Activated CD8-positive, alpha-beta memory T cell treated with anti-CD3 and anti-CD28 coated beads, Interleukin-2, amount 50 U/mL, for 1 hour (primary cell): Measurements from ENCODE around the gene BLCAP.
"Not testable (repeated sequence)": the region's sequence is repeated elsewhere in the genome, so short reads cannot be mapped to it uniquely, and the experiment has no call there.

Experiments used
- DNase-seq: peaks from one replicate; pipeline ENCODE4 v3.0.0-alpha.2; 2020; ENCODE audit errors: extremely low read depth

BLCAP gene, protein sequence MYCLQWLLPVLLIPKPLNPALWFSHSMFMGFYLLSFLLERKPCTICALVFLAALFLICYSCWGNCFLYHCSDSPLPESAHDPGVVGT

DNA sequence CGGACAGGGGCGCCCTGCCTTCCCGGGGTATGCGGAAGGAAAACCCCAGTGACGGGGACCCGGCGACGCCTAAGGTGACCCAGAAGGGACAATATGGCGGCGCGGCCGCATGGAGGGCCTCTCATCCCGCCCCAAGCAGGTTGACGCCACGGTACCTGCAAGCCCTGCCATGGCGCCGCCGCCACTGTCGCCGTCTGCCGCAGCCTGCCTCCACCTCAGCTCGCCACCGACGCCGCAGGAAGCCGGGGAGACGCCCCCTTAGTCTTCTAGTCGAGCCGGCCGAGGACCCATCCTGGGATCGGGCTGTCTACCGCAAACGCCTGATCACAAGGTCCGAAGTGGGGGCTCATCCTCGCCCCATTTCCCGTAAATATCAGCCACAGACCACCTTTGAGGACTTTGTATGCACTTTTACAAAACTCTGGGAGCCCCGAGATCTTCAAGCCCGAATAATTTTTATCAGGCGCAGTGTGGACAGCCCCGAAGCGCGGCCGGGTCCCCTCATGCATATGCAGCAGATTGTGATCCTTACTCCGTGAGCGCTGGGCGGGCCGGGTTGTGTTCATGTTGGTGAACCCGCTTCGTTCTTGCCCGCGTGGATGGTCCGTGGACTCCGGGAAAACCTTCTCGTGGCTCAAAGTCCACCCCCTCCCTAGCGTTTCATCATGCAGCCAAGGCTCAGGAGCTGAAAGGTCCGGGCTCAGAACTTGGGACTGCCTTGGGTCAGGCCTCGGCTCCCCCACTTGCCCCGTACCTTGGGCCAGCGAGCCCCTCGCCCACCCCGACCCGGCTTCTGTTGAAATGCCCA is at the start of gene BLCAP:
Gene BLCAP (minus strand): TSS at position 239 of the 808 bp plus-strand sequence. CDS start 8,702 bp downstream, outside the sequence.
- DNase-seq = peak; percentile 87

DNA sequence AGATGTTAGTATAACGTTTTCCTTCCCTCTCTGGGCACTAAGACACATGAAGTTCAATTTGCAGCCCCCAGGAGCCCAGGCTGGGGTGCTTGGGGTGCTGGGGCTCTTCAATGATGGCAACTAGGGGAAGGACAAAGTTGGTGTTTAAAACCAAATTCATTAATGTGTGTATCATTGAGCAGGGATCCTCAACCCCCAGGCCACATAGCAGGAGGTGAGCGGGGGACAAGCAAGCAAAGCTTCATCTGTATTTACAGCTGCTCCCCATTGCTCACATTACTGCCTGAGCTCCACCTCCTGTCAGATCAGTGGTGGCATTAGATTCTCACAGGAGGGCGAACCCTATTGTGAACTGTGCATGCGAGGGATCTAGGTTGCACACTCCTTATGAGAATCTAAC is 49.8 kb upstream of the BLCAP start:
- DNase-seq = not testable (repeated sequence)

DNA sequence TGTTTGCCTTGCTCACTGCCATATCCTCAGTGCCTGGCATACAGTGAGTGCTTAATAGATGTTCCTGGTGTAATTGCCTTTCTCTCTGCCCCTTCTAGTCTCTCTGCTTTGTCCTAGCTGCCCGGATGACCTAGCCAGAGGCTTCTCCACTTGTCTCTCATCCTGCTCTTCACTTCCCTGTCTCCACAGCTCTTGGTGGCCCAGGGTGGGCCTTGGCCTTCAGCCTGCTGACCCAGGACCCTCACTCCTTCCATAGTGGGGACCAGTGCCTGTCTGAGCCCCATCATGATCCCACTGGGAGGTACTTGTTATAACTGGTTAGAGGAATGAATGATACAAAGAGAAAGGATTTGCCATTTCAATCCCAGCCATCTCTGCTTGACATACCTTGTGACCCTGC is 49.2 kb upstream of the BLCAP start:
- no peak for DNase-seq

DNA sequence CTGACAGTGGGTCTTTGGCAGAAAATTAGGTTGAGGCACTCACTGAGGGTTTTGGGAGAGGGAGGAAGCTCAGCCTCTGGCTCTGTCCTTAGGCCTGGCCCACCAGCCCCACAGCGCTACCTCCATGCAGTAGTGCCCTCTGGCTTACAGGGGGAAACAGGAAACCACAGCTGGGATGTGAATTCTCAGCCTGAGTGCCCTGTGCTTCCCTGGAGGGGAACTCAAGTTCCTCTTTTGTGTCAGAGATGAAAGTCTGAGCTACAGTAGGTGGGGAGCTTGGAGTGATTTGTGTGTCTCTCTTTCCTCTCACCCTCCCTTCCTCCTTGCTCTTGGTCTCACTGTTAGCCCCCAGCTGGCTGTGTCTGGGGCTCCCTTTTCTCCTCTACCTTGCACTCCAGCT is 48.2 kb upstream of the BLCAP start:
- DNase-seq = no peak

DNA sequence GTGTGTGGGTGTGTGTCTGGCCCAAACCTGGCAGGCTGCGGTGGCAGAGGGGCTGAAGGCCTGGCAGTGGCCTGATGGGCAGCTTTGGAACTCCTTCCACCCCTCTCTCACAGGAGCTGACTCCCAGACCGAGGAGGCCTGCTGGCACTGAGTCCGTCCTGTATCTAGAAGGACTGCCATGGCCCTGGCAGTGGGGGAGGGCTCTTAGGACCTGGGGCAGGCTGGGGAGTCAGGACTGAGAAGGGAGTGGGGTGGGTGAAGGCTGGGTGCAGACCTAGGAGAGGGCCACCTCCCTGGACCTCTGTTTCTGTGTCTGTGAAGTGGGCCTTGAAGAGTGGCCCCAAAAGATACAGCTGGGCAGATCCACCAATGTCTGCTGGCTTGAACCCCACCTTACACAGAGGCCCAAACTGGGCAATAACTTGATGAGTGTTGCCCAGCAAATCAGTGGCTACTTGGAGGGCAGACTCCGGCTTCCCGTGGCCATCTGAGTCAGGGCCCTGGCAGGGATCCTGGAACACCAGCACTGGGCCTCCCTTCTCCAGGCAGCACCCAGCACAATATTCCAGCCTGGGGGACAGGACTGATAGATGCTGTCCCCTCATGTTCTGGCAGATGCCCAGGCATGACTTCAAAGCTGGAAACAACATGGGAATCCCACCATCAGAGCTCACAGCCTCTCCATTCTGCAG is 46.7 kb upstream of the BLCAP start:
- DNase-seq = no peak

DNA sequence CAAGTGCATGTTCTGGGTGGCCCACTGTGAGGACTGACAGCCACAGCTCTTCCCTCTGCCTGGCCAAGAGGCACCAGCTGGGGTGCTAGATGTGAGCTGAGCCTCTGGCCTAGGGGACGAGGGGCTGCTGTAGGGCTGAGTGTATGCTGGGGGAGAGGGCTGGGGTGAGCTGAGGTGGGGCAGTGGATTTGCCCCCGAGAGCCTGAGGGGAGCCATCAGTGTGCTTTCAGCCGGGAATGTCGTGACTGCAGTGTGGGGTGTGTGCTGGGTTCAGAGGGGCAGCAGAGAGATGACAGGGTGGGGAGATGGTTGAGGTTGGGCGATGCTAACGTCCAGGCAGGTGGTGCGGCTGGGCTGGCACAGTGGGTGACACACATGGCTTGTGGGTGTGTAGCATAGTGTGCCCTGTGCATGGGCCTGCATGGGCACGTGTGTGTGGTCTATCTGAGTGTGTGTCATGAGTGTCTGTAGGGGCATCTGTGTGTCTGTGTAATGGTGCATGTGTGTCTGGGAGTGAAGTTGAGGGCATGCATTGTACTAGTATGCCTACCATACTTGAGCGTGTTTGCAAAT is 46.0 kb upstream of the BLCAP start:
- DNase-seq = no peak

DNA sequence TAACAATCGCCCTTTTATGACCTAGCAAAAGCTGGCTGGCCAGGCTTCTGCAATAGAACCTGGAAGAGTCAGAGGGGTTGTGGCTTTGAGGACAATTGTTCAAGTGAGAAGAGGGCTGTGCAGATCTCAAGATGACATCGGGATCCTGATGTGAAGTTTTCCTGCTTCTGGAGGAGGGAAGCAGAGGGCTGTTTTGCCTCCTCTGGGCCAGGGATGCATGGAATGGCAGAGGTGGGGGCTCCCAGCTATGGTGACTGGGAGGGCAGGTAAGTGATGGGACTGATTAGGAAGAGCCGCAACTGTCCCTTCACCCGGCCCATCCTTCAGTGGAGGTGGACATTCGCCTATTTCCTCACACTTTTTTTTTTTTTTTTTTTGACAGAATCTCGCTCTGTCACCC is 43.4 kb upstream of the BLCAP start:
- DNase-seq = no peak

DNA sequence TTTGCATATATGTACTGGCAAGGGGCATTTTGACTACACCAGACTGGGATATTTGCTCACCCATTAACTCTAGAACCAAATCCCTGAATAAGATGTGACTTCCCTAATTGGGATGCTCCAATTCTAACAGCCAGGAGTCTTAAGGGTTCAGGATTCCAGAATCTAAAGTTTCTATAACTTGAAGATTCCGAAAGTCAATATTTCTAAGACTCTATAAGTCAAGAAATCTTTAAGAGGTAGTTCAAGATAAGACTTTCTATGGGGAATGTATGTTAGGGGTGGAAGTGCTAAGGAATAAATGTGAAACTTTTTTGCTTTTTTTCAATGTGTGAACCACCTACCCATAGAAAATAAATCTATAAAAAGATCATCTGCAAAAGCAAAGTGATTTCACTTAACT is 42.7 kb upstream of the BLCAP start:
- no peak for DNase-seq

DNA sequence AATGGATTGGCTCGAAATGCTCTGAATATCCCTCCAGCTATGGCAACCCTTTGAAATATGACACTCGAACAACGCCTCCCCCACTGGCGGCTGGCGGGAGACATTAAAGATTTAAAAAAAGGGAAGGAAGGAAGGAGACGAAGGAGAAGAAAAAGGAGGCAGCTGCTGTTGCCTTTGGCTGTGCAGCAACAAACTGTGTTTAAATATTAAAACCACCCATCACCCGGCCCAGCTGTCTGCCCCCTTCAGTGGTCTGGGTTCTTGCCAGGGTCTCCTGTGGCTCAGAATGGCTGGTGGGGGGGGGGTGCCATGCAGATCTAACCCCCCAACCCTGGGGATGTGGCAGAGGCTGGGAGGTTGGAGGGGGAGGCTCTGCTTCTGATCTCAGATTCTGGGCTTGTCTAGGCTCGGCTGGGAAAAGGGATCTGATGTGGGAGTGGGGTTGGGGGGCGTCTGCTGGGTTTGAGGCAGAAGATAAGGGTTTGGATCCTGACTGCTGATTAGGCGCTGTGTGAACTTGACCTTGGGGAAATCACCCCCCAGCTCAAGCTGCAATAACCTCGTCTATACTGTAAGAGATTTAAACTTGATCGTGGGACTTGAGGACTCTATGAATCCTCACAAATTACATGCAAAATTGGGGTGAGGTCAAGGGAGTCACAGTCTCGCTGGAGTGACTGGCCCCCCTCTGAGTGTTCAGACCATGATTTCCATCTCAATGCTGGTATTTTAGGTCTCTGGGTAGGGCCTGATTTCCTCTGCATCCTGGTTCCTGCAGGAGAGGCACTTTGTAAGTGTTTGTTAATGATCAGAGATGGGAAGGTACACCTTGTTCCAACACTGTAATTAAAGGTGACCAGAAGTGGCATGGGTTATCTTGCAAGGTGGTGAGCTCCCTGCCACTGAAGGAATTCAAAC is 40.3 kb upstream of the BLCAP start:
- DNase-seq = no peak

DNA sequence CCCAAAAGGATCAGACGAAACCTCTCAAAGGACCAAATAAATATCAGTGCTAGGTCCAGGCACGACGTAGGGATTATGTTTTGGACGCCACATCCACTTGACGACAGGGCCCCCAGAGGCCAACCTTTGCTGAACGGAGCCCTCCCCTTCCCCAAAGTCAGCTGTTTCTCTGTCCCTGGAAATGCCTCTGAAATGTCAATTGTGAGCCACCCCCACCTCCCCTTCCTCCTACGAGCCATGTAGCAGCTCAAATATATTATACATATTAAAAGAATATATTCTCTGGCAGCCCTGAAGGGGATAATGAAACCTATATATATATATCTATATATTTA is 39.6 kb upstream of the BLCAP start:
- DNase-seq = no peak

DNA sequence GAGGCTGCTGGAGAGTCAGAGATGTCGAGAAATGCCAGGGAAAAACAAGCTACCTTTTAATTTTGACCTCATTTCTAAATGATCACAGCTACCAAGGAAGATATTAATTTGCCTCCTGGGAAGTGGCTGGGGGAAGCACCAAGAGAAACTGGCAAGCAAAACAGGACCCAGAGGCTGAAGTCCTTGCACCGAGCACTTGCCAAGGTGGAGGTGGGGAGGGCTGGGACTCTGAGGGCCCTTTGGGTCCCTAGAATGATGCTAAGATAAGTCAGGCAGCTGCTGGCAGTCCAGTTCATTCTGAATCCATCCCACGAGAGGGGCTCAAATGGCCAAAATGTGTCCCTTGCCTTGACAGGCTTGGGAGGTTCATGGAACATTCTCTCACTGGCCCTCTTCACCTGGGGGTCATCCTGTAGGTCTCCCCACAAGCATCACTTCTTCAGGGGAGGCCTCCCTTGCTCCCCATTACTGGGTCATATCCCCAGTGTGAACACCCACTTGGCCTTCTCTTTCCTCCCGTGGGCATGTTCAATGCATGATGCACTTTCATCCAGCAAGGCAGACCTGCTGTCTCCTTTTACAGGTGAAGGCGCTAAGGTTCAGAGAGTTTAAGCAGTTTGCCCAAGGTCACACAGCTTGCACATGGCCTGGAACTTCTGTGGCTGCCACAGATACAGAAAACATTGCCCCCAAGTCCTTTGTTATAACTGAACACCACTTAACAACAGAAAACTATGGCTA is 39.1 kb upstream of the BLCAP start:
- no peak for DNase-seq

DNA sequence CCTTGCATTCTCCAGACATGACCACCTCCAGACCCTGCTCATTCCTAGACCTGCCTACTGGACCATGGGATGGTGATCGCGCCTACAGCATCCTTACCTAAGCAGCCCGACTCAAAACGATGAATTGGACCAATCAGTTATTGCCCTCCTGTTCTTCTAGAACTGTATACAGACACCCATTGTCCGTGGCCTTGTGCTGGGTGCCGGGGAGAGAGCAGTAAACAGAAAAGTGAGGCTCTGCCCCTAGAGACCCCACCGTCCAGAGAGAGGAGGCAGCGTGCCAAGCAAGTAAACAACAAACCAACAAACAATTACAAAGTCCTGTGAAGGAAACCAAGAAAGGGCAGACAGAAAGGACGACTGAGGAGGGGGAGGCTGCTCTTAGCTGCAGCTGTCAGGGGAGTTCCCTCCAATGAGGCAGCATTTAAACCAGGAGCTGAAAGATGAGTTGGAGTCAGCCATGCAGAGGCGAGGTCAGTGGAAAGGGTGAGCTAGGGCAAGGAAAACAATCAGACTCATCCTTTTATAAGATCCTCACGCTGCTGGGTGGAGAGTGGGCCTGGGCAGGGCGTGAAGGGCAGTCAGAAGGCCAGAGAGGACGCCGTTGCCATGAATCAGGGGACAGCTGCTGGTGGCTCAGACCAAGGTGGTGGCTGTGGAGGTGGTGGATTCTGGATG is 37.6 kb upstream of the BLCAP start:
- no peak for DNase-seq

DNA sequence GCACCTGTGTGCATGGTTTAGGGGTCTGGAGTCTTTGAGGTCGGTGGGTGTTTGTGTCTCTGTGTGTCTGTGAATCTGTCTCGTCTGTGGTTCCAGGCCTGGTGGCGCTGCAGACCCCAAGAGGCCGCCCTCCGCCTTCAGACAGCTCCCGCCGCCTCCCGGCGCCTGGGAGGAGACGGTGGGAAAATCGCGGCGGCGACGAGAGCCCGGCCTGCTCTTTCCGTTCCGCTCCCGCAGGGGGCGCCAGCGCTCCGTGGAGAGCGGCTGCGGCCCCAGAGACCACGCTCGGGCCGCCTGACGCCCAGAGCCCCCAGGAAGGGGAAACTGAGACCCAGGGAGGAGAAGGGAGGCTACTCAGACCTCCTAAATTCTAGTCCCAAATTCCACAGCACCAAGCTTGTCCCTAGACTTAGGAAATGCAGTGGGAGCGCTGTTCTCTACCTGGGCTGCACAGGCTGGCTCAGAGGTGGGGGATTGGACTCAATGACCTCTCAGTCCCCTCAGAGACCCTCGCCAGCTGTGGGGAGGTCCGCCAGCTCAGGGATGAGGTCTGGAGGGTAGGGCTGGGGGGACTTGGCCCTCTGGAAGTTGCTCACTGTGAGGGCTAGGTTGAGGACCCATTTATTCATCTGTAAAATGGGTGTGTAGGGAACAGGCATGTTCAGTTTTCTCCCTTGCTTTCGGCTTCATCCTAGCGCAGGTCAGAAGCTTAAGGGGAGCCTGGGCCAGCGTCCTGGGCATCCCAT is 36.9 kb upstream of the BLCAP start:
- DNase-seq = no peak

DNA sequence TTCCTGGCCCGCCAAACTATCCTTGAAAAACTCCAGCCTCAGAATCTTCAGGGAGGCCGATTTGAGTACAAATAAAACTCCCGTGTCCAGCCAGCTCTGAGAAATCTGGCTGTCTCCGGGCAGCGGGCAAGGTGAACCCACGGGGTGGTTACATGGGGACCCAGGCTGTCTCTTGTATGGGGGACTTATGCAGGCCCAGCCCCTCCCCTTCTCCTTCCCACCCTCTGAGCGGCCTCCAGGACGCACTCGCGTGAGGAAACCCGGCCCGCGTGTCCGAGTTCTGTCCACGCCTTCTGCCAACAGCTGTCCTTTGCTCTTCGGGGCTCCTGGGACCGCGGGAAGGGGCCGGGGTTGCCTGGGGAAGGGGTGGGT is 36.3 kb upstream of the BLCAP start:
- DNase-seq = no peak

DNA sequence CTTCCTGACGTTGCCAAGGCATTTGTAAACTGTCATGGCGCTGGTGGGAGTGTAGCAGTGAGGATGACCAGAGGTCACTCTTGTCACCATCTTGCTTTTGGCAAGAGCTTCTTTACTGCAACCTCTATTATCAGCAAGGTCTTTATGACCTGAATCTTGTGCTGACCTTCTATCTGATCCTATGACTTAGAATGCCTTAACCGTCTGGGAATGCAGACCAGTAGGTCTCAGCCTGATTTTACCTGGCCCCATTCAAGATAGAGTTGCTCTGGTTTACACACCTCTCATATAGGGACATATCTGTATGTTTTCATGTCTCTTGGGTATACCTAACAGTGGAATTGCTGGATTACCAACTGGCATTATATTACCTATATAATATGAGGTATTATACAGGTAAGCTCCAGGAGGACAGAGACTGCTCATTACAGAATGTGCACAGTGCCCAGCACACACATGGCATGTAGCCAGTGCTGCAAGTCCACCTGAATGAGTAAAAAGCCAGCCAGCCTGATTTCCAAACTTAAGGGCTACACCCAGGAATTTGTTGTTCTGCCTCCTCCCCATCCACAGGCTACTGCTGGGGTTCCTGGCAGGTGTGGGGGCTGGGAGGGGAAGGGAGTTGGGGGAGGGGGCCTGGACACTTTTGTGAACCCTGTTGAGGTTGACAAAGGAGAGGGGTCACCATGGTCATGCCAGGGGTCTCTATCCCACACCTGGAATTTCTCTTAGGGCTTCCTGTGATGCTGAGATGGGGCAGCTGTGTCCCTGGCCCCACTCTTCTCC is 35.2 kb upstream of the BLCAP start:
- no peak for DNase-seq

DNA sequence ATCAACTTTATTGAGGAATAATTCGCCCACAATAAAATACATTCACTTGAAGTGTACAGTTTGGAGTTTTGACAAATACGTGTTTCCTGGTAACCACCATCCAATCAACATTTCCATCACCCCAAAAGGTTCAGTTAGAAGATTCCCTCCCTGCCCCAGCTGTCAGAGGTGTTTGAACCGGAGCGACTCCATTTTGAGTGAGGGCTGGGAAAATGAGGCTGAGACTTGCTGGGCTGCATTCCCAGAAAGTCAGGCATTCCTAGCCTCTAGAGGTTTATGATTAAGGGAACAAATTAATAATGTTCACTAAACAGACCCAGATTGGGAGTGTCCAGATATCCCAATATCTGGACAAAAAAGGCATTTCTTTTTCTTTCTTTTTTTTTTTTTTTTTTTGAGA is 33.0 kb upstream of the BLCAP start:
- no peak for DNase-seq

DNA sequence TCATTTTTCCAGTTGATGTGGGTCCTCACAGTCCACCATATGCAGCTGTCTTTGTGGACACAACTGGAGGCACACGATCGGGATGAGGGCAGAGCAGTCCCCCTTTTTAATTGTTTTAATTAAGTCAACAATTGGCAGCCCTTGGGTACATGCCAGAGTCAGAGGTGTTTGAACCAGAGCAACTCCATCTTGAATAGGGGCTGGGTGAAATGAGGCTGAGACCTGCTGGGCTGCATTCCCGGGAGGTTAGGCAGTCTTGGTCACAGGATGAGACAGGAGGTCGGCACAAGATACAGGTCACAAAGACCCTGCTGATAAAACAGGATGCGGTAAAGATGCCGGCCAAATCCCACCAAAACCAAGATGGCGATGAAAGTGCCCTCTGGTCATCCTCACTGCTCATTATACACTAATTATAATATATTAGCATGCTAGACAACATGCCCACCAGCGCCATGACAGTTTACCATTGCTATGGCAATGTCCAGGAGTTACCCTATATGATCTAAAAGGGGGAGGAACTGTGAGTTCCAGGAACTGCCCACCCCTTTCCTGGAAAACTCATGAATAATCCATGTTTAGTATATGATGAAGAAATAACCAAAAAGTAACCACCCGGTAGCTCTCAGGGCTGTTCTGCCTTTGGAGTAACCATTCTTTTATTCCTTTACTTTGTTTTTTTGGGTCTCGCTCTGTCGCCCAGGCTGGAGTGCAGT is 31.8 kb upstream of the BLCAP start:
- DNase-seq = no peak

DNA sequence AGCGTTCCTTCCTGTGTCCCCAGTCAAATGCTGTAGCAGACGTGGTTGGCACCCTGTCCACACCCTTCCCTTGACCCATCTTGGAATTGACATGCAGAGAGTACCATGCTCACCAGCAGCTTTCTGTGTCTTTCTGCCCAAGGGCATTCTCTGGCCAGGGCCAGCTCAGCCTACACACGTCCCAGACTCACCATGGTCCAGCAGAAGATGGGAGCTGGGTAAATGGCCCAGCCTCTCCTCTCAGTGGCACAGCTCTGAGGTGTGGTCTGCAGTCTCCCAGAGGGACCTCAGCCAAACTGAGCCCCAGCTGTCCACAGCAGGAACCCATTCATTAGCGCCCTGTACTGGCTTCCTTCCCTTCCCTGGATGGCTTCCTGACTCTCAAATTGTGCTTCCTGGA is 31.1 kb upstream of the BLCAP start:
- no peak for DNase-seq

DNA sequence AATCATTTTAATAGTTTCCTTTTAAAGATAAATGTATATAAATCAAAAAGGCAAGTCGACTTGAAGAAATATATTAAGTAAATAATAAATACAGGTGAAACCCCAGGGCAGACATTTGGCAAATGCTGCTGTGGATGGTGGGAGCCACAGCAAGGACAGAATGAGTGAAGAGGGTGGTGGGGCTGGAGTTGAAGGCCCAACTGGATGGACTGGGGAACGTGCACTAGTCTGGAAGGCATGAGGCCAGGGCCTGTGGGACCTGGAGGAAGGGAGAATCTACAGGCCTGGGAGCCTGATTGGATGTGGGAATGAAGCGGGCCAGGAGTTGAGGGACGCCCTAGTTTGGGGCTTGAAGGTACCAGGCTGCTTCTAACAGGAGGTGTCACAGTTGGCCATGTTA is 30.6 kb upstream of the BLCAP start:
- no peak for DNase-seq
